SK-N-SH (cell line): ENCODE data around the gene FAM135A.

ENCODE experiments used
- FOXJ3 ChIP-seq: sonication (generic); formaldehyde crosslinking; IDR thresholded peaks from 2 replicates; pipeline ENCODE4 v1.5.1; 2020; ENCODE audit warnings: mild to moderate bottlenecking, missing genetic modification reagents
- SIN3A ChIP-seq: IDR thresholded peaks from 2 replicates; pipeline ENCODE4 v1.6.1; 2012; ENCODE audit warnings: low read depth, mild to moderate bottlenecking, low read length, moderate library complexity, borderline replicate concordance
- TAF1 ChIP-seq: IDR thresholded peaks from 2 replicates; pipeline ENCODE4 v1.6.1; 2012; ENCODE audit warnings: low read depth, mild to moderate bottlenecking, low read length, moderate library complexity, borderline replicate concordance
- TF ChIP-seq, protein P1 (sequence below): fragments of 200-600 bp; sonication (generic); IDR thresholded peaks from 2 replicates; pipeline ENCODE4 v1.6.1; 2017; ENCODE audit warnings: antibody characterized with exemption, mild to moderate bottlenecking, moderate library complexity
- TF ChIP-seq, protein P2 (sequence below): IDR thresholded peaks from 2 replicates; pipeline ENCODE4 v1.6.1; 2012; ENCODE audit warnings: mild to moderate bottlenecking, low read depth, low read length, moderate library complexity

DNA sequence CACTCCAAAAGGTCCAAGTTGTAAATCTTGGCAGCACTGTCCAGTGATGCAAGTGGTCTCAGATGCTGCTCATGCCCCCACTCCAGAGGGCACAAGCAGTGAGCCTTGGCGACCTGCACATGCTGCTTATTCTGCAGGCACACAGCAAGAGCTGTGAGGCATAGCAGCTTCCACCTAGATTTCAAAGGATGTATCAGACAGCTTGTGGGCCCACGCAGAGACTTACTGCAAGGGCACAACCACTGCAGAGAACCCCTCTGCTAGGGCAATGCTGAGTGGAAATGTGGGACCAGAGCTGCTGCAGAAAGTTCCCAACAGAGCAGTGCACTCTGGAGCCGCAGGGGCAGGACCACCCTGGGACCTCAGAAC lies 179.8 kb downstream of the FAM135A start:
- TF ChIP-seq SIN3A = no peak
- TF ChIP-seq, protein P1, sequence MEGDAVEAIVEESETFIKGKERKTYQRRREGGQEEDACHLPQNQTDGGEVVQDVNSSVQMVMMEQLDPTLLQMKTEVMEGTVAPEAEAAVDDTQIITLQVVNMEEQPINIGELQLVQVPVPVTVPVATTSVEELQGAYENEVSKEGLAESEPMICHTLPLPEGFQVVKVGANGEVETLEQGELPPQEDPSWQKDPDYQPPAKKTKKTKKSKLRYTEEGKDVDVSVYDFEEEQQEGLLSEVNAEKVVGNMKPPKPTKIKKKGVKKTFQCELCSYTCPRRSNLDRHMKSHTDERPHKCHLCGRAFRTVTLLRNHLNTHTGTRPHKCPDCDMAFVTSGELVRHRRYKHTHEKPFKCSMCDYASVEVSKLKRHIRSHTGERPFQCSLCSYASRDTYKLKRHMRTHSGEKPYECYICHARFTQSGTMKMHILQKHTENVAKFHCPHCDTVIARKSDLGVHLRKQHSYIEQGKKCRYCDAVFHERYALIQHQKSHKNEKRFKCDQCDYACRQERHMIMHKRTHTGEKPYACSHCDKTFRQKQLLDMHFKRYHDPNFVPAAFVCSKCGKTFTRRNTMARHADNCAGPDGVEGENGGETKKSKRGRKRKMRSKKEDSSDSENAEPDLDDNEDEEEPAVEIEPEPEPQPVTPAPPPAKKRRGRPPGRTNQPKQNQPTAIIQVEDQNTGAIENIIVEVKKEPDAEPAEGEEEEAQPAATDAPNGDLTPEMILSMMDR = no peak
- TF ChIP-seq, protein P2, sequence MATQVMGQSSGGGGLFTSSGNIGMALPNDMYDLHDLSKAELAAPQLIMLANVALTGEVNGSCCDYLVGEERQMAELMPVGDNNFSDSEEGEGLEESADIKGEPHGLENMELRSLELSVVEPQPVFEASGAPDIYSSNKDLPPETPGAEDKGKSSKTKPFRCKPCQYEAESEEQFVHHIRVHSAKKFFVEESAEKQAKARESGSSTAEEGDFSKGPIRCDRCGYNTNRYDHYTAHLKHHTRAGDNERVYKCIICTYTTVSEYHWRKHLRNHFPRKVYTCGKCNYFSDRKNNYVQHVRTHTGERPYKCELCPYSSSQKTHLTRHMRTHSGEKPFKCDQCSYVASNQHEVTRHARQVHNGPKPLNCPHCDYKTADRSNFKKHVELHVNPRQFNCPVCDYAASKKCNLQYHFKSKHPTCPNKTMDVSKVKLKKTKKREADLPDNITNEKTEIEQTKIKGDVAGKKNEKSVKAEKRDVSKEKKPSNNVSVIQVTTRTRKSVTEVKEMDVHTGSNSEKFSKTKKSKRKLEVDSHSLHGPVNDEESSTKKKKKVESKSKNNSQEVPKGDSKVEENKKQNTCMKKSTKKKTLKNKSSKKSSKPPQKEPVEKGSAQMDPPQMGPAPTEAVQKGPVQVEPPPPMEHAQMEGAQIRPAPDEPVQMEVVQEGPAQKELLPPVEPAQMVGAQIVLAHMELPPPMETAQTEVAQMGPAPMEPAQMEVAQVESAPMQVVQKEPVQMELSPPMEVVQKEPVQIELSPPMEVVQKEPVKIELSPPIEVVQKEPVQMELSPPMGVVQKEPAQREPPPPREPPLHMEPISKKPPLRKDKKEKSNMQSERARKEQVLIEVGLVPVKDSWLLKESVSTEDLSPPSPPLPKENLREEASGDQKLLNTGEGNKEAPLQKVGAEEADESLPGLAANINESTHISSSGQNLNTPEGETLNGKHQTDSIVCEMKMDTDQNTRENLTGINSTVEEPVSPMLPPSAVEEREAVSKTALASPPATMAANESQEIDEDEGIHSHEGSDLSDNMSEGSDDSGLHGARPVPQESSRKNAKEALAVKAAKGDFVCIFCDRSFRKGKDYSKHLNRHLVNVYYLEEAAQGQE = no peak
- no peak for TF ChIP-seq TAF1
- no peak for TF ChIP-seq FOXJ3 (CRISPR knock-in tag)
